Ovary (tissue), 9 donors: ENCODE results near the gene C1orf53. TPM values are rescaled to one million over a fixed set of nuclear protein-coding genes. Genes with fewer than 3 reads are reported as not detected.
"Not testable (repeated sequence)": the region's sequence is repeated elsewhere in the genome, so short reads cannot be mapped to it uniquely, and the experiment has no call there.

Experiments used
- DNase-seq, 5 donors: peaks; one replicate each; pipeline ENCODE4 v3.0.0-alpha.2; 2019 to 2020
- H3K27ac ChIP-seq, 2 donors: fragments of 200-600 bp; one replicate each; pipeline versions ENCODE4 v1.5.1 to v1.8.0; 2019 to 2022
- H3K27me3 ChIP-seq: fragments of 200-600 bp; one replicate; pipeline ENCODE4 v1.8.0; 2022
- H3K36me3 ChIP-seq: fragments of 200-600 bp; sonication (generic); one replicate; pipeline ENCODE4 v1.5.1; 2019
- H3K4me1 ChIP-seq: one replicate; pipeline ENCODE4 v1.8.1; 2013; ENCODE audit warnings: mild to moderate bottlenecking, moderate library complexity; ENCODE audit not compliant: insufficient read depth
- H3K4me3 ChIP-seq: fragments of 200-600 bp; sonication (generic); one replicate; pipeline ENCODE4 v1.5.1; 2017
- H3K9me3 ChIP-seq, 2 donors: fragments of 200-600 bp in 1 of 2; sonication (generic) in 1 of 2; one replicate each; pipeline versions ENCODE4 v1.5.1 to v1.8.1; 2013 to 2019; ENCODE audit warnings: mild to moderate bottlenecking in 1 of 2, moderate library complexity in 1 of 2
- EP300 ChIP-seq: sonication (generic); formaldehyde crosslinking; IDR thresholded peaks from one replicate; pipeline ENCODE4 v1.6.1; 2017; ENCODE audit warnings: antibody characterized with exemption
- POLR2A ChIP-seq: fragments of 450-650 bp; IDR thresholded peaks from one replicate; pipeline ENCODE4 v1.6.1; 2017; ENCODE audit warnings: antibody characterized with exemption, mild to moderate bottlenecking, moderate library complexity
- WGBS, 3 donors: extraction: QIAGEN DNeasy Blood & Tissue Kit in 1 of 3; methylation state at CpG; one replicate each; pipeline versions ENCODE4 v1.1.5 to v1.1.7; 2013 to 2017; 5-methylcytosine and 5-hydroxymethylcytosine counted together
- intact Hi-C, 4 donors: fragments of 100-400 bp; cut with DNase I; formaldehyde crosslinking; loops; one replicate each; pipeline versions ENCODE4 v1.11.0 to v1.15.1; 2022 to 2023
- polyA plus RNA-seq, 2 donors: library from polyadenylated mRNA; stranded (reverse); fragments of 200-250 nt in 1 of 2; fragments of 350-450 nt in 1 of 2; fragmentation: Illumina TruSeq in 1 of 2; extraction: RNeasy Lipid Tissue Mini Kit (QIAGEN cat#74804) in 1 of 2; gene quantifications; one replicate each; pipeline ENCODE4 v1.2.3, GENCODE V29; 2013 to 2014
- total RNA-seq, 7 donors: library from RNA; depleted of rRNA in 2 of 7; stranded (reverse); fragments of >200 nt in 2 of 7; fragmentation: NEBNext Ultra II Directional in 3 of 7; extraction: Animal tissue kit (Norgen Biotek cat#: 25700) in 3 of 7; gene quantifications; one replicate each; pipeline versions ENCODE4 v1.1.0 to v1.2.4, GENCODE V29; 2016 to 2023
- TF ChIP-seq, protein P1 (sequence below), 3 donors: fragments of 450-650 bp in 2 of 3; fragments of 200-600 bp in 1 of 3; IDR thresholded peaks; one replicate each; pipeline versions ENCODE4 v1.5.1 to v1.8.0; 2016 to 2022; ENCODE audit warnings: antibody characterized with exemption in 3 of 3, mild to moderate bottlenecking in 1 of 3
- donor health status: DM: no; HTN: no; CAD: no; lungs with moderate emphysema.
- donor health status: DM: no; HTN: no; CAD: no.
- donor health status: Bipolar disorder and iron deficiency.
- donor health status: DM: yes; HTN: yes; CAD: no.
- donor health status: DM: no; HTN: no; CAD: no.
- donor health status: DM: yes; HTN: yes; CAD: no.

The C1orf53 gene
- total and polyA plus RNA-seq, 9 donors = 1.9 to 7.5 (median 4.8) TPM

- no peak overlapping the region for H3K4me3 ChIP-seq
- no peak overlapping the region for H3K27ac ChIP-seq
- TF ChIP-seq, protein P1, sequence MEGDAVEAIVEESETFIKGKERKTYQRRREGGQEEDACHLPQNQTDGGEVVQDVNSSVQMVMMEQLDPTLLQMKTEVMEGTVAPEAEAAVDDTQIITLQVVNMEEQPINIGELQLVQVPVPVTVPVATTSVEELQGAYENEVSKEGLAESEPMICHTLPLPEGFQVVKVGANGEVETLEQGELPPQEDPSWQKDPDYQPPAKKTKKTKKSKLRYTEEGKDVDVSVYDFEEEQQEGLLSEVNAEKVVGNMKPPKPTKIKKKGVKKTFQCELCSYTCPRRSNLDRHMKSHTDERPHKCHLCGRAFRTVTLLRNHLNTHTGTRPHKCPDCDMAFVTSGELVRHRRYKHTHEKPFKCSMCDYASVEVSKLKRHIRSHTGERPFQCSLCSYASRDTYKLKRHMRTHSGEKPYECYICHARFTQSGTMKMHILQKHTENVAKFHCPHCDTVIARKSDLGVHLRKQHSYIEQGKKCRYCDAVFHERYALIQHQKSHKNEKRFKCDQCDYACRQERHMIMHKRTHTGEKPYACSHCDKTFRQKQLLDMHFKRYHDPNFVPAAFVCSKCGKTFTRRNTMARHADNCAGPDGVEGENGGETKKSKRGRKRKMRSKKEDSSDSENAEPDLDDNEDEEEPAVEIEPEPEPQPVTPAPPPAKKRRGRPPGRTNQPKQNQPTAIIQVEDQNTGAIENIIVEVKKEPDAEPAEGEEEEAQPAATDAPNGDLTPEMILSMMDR (IDR thresholded peaks at IDR 0.05) = no peak
- TF ChIP-seq EP300 = no peak
- intact Hi-C loops = no loop called here
- no peaks in the 10 kb centered on the region for H3K36me3 ChIP-seq
- no peaks in the 10 kb centered on the region for H3K4me1 ChIP-seq
- H3K27me3 ChIP-seq = no peaks in the 10 kb centered on the region
- H3K9me3 ChIP-seq = no peaks in the 10 kb centered on the region
- 85 to 88% (median 87%) methylated on average over 6 of the region's 6 CpGs for WGBS, 3 donors
- no peak for DNase-seq
Measured at GRCh38 chr1:197937892-197938291, 35.5 kb downstream of the C1orf53 start.

- 82 to 94% (median 94%) methylated on average over 6 of the region's 6 CpGs for WGBS, 3 donors
- DNase-seq, H3K27ac ChIP-seq, intact Hi-C loops, H3K9me3 ChIP-seq, H3K4me3 ChIP-seq, H3K27me3 ChIP-seq, H3K36me3 ChIP-seq, H3K4me1 ChIP-seq: not testable (repeated sequence)
Measured at GRCh38 chr1:197939159-197939980, 36.9 kb downstream of the C1orf53 start.

DNA sequence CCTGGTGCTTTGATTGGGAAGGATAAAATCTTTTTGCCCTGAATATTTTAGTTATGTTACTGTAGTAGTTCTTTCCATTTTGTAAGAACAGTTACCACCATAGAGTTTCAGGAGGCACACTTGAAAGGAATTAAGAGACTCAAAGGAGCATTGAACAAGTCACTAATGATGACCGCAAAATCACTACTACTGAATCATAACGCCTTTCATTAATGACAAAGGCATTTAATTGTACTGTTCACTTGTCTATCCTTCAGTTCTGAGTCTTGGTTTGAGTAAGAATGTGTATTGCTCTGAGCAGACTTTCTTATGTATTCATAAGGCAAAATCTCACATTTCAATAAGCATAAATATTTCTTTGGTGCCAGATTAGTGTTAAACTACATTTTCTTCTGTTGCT lies 39.6 kb downstream of the C1orf53 start:
- Histone ChIP-seq H3K4me1 (no peaks in the 10 kb centered on the region), H3K9me3 (no peaks in the 10 kb centered on the region), H3K27me3 (no peaks in the 10 kb centered on the region), H3K27ac (no peak overlapping the region), H3K36me3 (no peaks in the 10 kb centered on the region), H3K4me3 (no peak overlapping the region)
- WGBS, 3 donors = 92 to 100% (median 97%) methylated on average over 2 of the region's 2 CpGs
- TF ChIP-seq, protein P1 (IDR thresholded peaks at IDR 0.05) = no peak
- TF ChIP-seq EP300 (no peak), POLR2A (no peak)
- DNase-seq = no peak
- intact Hi-C loops = no loop called here

DNA sequence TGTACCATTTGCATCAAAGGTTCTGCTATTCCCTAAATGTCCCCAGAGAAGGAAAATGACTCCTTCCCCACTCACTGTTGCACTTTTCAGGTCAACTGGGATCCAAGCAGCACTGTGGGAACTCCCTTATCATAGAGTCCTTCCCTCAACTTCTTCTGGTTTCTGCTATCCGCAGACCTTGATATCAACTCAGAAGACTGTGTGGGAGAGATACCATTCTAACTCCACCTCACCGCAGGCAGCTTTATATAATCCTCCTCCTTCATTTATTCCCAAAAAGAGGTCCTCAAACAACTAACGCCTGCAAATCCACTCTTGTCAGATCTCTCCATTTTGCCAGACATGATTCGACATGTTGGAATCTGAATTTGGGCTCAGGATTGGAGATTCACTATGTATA lies 42.1 kb downstream of the C1orf53 start:
- Histone ChIP-seq H3K36me3 (no peaks in the 10 kb centered on the region), H3K4me1 (no peaks in the 10 kb centered on the region), H3K27ac (no peak overlapping the region), H3K27me3 (no peaks in the 10 kb centered on the region), H3K4me3 (no peak overlapping the region), H3K9me3 (no peaks in the 10 kb centered on the region)
- intact Hi-C loops = no loop called here
- DNase-seq = no peak
- WGBS, 3 donors = 88 to 92% (median 89%) methylated on average over 4 of the region's 4 CpGs
- TF ChIP-seq EP300 (no peak), POLR2A (no peak)
- TF ChIP-seq, protein P1 (IDR thresholded peaks at IDR 0.05) = no peak
